ENCODE results near the gene SLC6A6.

DNA sequence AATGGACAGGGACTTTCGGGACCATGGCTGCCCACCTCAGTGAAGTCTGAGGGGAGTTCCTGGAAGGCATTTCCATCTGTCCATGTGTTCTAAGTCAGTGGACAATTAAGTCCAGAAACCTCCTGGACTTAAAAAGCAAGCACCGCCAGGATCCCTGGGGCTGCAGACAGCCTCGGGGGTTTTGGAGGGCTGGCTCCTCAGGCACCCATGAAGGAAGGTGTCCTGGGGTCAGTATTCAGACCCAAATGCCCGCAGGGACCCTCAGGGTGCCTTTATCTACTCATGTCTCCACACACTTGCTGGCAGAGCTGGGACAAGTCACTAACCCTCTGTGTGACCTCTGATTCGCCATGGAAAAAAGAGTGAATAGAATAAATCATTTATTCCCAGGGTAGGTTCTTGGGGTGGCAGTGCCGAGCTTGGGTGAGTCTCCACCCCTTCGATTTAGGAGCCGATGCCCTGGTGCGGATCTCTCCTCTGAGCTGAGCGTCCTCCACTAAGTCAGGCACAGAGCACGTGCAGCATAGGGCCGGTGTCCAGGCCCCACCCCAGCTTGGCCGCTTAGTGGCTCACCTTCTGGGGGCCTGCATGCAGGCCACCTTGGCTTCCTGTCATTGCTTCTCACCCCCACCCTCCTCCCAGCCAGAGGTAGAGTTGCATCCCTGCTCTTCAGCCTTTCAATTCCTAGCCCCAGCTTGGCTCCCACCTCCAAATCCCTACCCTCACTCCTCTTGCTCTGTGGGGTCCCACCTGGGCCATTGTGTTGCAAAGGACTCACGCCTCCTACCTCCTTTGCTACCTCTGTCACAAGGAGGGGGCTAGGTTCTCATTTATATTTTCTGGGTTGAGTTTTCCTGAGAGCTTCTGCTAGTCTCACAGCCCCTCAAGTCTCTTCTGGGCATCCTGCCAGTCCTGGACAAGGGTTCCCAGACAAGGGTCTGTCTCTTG is 19.9 kb downstream of the SLC6A6 start:
- TF ChIP-seq EZH2phosphoT487 (conservative IDR thresholded peaks at IDR 0.05; ENCODE audit: low read length) = no peak
- TF ChIP-seq CTCF (IDR thresholded peaks at IDR 0.05; ENCODE audit: insufficient read depth, low read length, poor library complexity, severe bottlenecking) = no peak

Data from SU-DHL-6 (cell line).